ENCODE data around the gene FOXRED2. TPM values are rescaled to one million over a fixed set of nuclear protein-coding genes. Genes with fewer than 3 reads are reported as not detected.
A peak's percentile ranks its signal among the peaks of the same experiment; 100 is the strongest.

FOXRED2 gene
- total and polyA plus RNA-seq, 2 donors (not counting 1 experiment from before 2014, with no cell fraction given) = 0.86 to 7.4 TPM

- Histone ChIP-seq H3K79me2 (ENCODE audit: control insufficient read depth, insufficient read depth, low read length) (no peaks in the 10 kb centered on the region), H3K4me2 (replicated peaks; ENCODE audit: low read depth, low read length, poor library complexity, severe bottlenecking) (peak overlapping the region; percentile 46), H3K27ac (ENCODE audit: low read length in 2 of 2) (no peak overlapping the region), H3K4me3 (ENCODE audit: control extremely low read depth in 1 of 5, extremely low read depth in 1 of 5, insufficient read depth in 1 of 5, low read depth in 2 of 5, low read length in 4 of 5) (no peak overlapping the region), H3K9ac (ENCODE audit: low read length) (no peak overlapping the region), H3K9me3 (ENCODE audit: control extremely low read depth in 1 of 3, control insufficient read depth in 2 of 3, insufficient read depth in 1 of 3, low read length in 2 of 3) (peaks cover 0 to under 1% (median 0%) of the 10 kb centered on the region in 3 donors), H2AFZ (ENCODE audit: insufficient read depth, low read depth, low read length, poor library complexity, severe bottlenecking) (no peak overlapping the region), H3K27me3 (replicated peaks in 1 of 4; ENCODE audit: control extremely low read depth in 1 of 4, control insufficient read depth in 3 of 4, insufficient read depth in 4 of 4, low read length in 3 of 4) (no peaks in the 10 kb centered on the region), H4K20me1 (ENCODE audit: control insufficient read depth, insufficient read depth, low read length, poor library complexity, severe bottlenecking) (no peaks in the 10 kb centered on the region), H3K4me1 (ENCODE audit: control insufficient read depth in 2 of 2, insufficient read depth in 2 of 2, low read length in 2 of 2) (peaks cover 27 to 35% of the 10 kb centered on the region in 2 donors), H3K36me3 (replicated peaks in 1 of 2; ENCODE audit: control extremely low read depth in 1 of 2, control insufficient read depth in 1 of 2, extremely low read depth in 1 of 2, insufficient read depth in 2 of 2, low read length in 1 of 2) (no peaks in the 10 kb centered on the region)
- peak overlapping the region; percentile 28 for H3K27ac Mint-ChIP-seq
- CTCF ChIA-PET = interaction anchor here (1.6 to 29.7 kb wide), 4 partner anchors 18 to 214 kb away, joined by 5 to 607 read pairs (median 13); no protein-coding TSS in a partner anchor
- no peaks in the 10 kb centered on the region for H3K9me3 Mint-ChIP-seq (ENCODE audit: insufficient read depth)
- WGBS (ENCODE audit: insufficient coverage) = 100% methylated on average over 3 of the region's 5 CpGs
- no peak for DNase-seq
- TF ChIP-seq EZH2 (IDR thresholded peaks at IDR 0.05; ENCODE audit: borderline replicate concordance, insufficient read depth, low read depth, low read length, poor library complexity, severe bottlenecking) (no peak), CTCF (IDR thresholded peaks at IDR 0.05) (no peak)
- ATAC-seq (ENCODE audit: low read depth) = no peak
- H3K4me3 Mint-ChIP-seq = peak overlapping the region; percentile 18
- no peaks in the 10 kb centered on the region for H3K27me3 Mint-ChIP-seq
- POLR2A ChIA-PET = no interaction called here
- peaks cover 24% of the 10 kb centered on the region for H3K4me1 Mint-ChIP-seq
- intact Hi-C loops (cut with micrococcal nuclease) = no loop called here
Observed at GRCh38 chr22:36492109-36492508, 14.7 kb downstream of the FOXRED2 start.

- POLR2A ChIA-PET = interaction anchor here (1.2 kb wide), 1 partner anchor 16 kb away, joined by 3 read pairs; the partner anchor contains the start of gene FOXRED2
- intact Hi-C loops (cut with micrococcal nuclease) = no loop called here
Observed at GRCh38 chr22:36491155-36491554, 15.7 kb downstream of the FOXRED2 start.

More at GRCh38 chr22:36491155-36491554, 15.7 kb downstream of the FOXRED2 start:
- ATAC-seq (ENCODE audit: low read depth) = no peak
- Histone ChIP-seq H3K9ac (ENCODE audit: low read length) (no peak overlapping the region), H3K9me3 (ENCODE audit: control extremely low read depth in 1 of 3, control insufficient read depth in 2 of 3, insufficient read depth in 1 of 3, low read length in 2 of 3) (peaks cover 0 to 4% (median 0%) of the 10 kb centered on the region in 3 donors), H3K27ac (ENCODE audit: low read length in 2 of 2) (no peak overlapping the region), H4K20me1 (ENCODE audit: control insufficient read depth, insufficient read depth, low read length, poor library complexity, severe bottlenecking) (no peaks in the 10 kb centered on the region), H3K4me3 (ENCODE audit: control extremely low read depth in 1 of 5, extremely low read depth in 1 of 5, insufficient read depth in 1 of 5, low read depth in 2 of 5, low read length in 4 of 5) (no peak overlapping the region), H3K79me2 (ENCODE audit: control insufficient read depth, insufficient read depth, low read length) (no peaks in the 10 kb centered on the region), H3K27me3 (replicated peaks in 1 of 4; ENCODE audit: control extremely low read depth in 1 of 4, control insufficient read depth in 3 of 4, insufficient read depth in 4 of 4, low read length in 3 of 4) (no peaks in the 10 kb centered on the region), H3K4me1 (ENCODE audit: control insufficient read depth in 2 of 2, insufficient read depth in 2 of 2, low read length in 2 of 2) (peaks cover 27 to 35% of the 10 kb centered on the region in 2 donors), H3K36me3 (replicated peaks in 1 of 2; ENCODE audit: control extremely low read depth in 1 of 2, control insufficient read depth in 1 of 2, extremely low read depth in 1 of 2, insufficient read depth in 2 of 2, low read length in 1 of 2) (no peaks in the 10 kb centered on the region), H2AFZ (ENCODE audit: insufficient read depth, low read depth, low read length, poor library complexity, severe bottlenecking) (no peak overlapping the region), H3K4me2 (replicated peaks; ENCODE audit: low read depth, low read length, poor library complexity, severe bottlenecking) (no peak overlapping the region)
- WGBS (ENCODE audit: insufficient coverage) = 97% methylated on average over 3 of the region's 7 CpGs
- Mint-ChIP-seq H3K27me3 (no peaks in the 10 kb centered on the region), H3K4me3 (no peak overlapping the region), H3K9me3 (ENCODE audit: insufficient read depth) (no peaks in the 10 kb centered on the region), H3K4me1 (peaks cover 27% of the 10 kb centered on the region), H3K27ac (no peak overlapping the region)
- no peak for DNase-seq
- CTCF ChIA-PET = interaction anchor here (1.7 to 29.7 kb wide), 2 partner anchors 187 to 213 kb away, joined by 5 to 607 read pairs; no protein-coding TSS in a partner anchor
- TF ChIP-seq EZH2 (IDR thresholded peaks at IDR 0.05; ENCODE audit: borderline replicate concordance, insufficient read depth, low read depth, low read length, poor library complexity, severe bottlenecking) (no peak), CTCF (IDR thresholded peaks at IDR 0.05) (no peak)

All from B cell (primary cell).